KMS-11 (cell line): Measurements from ENCODE around the gene CTSZ.

Source experiments
- H2AFZ ChIP-seq: fragments of 200-600 bp; sonication (generic); 2 replicates; pipeline ENCODE4 v1.6.1; 2016; ENCODE audit warnings: antibody characterized with exemption, mixed run types, low read depth
- H3K27ac ChIP-seq: fragments of 200-600 bp; sonication (generic); 2 replicates; pipeline ENCODE4 v1.6.1; 2016; ENCODE audit warnings: mild to moderate bottlenecking, mixed run types
- H3K27me3 ChIP-seq: fragments of 200-600 bp; sonication (generic); 2 replicates; pipeline ENCODE4 v1.6.1; 2017; ENCODE audit warnings: mild to moderate bottlenecking, low read depth, mixed run types, moderate library complexity; ENCODE audit not compliant: insufficient read depth
- H3K36me3 ChIP-seq: fragments of 200-600 bp; sonication (generic); 2 replicates; pipeline ENCODE4 v1.6.1; 2017; ENCODE audit warnings: mild to moderate bottlenecking, mixed run types; ENCODE audit not compliant: insufficient read depth
- H3K4me1 ChIP-seq: fragments of 200-600 bp; sonication (generic); 2 replicates; pipeline ENCODE4 v1.6.1; 2016; ENCODE audit warnings: mild to moderate bottlenecking, low read depth, mixed run types; ENCODE audit not compliant: poor library complexity, severe bottlenecking
- H3K4me2 ChIP-seq: fragments of 200-600 bp; sonication (generic); 2 replicates; pipeline ENCODE4 v1.7.0; 2016; ENCODE audit warnings: mild to moderate bottlenecking, mixed run types
- H3K4me3 ChIP-seq: fragments of 200-600 bp; sonication (generic); IDR thresholded peaks from 2 replicates; pipeline ENCODE4 v1.6.1; 2017; ENCODE audit warnings: low read depth, low read length, mixed read lengths; ENCODE audit not compliant: insufficient read depth
- H3K79me2 ChIP-seq: fragments of 200-600 bp; sonication (generic); 2 replicates; pipeline ENCODE4 v1.6.1; 2016; ENCODE audit warnings: low read depth, mixed run types; ENCODE audit not compliant: insufficient read depth
- H3K9ac ChIP-seq: fragments of 200-600 bp; sonication (generic); 2 replicates; pipeline ENCODE4 v1.6.1; 2016; ENCODE audit warnings: mild to moderate bottlenecking, mixed run types
- H4K20me1 ChIP-seq: fragments of 200-600 bp; sonication (generic); 2 replicates; pipeline ENCODE4 v1.6.1; 2016; ENCODE audit warnings: mild to moderate bottlenecking, mixed run types; ENCODE audit not compliant: insufficient read depth
- TF ChIP-seq, protein P1 (sequence below): fragments of 200-600 bp; sonication (generic); conservative IDR thresholded peaks from 2 replicates; pipeline ENCODE4 v1.6.1; 2017; ENCODE audit warnings: low read depth, mild to moderate bottlenecking, antibody characterized with exemption, low read length, moderate library complexity, mixed read lengths

Gene CTSZ

DNA sequence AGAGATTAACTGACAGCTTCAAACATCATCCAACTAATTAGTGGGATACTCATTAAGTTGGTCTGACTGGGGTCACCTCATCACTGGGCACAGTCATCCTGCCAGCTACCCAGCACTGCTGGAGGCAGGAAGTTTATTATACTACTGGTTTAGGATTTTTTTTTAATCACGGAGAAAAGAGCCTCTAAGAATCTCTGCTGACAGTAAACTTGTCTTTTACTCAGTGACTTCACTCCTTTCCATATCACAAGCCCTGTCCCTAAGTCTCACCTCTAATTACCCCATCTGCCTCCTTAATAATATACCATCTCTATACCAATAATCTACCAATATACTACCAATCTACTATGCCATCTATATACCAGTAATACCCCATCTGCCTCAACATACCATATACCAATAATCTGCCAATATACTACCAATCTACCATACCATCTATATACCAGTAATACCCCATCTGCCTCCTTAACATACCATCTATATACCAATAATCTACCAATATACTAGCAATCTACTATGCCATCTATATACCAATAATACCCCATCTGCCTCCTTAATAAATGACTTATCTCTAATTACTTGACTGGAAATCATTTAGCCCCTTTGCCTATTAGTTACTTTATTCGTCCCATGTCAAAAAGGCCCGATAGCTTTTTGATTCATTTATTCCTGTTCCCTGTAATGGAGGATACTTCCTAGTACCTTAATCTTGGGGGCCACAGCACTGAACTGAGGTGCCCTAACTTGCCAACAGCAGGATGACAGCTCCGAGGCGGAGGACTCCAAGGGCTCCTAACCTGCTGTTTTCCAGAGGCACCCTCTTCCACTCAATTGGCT lies 20.1 kb upstream of the CTSZ start:
- H3K79me2 ChIP-seq = peaks cover 64% of the 10 kb centered on the region
- no peak overlapping the region for H3K4me3 ChIP-seq
- H3K36me3 ChIP-seq = peaks cover 17% of the 10 kb centered on the region; the same call in 1 of the 2 replicates
- no peak overlapping the region for H3K4me2 ChIP-seq
- H3K27me3 ChIP-seq = no peaks in the 10 kb centered on the region
- H3K27ac ChIP-seq = no peak overlapping the region
- H2AFZ ChIP-seq = no peak overlapping the region
- TF ChIP-seq, protein P1, sequence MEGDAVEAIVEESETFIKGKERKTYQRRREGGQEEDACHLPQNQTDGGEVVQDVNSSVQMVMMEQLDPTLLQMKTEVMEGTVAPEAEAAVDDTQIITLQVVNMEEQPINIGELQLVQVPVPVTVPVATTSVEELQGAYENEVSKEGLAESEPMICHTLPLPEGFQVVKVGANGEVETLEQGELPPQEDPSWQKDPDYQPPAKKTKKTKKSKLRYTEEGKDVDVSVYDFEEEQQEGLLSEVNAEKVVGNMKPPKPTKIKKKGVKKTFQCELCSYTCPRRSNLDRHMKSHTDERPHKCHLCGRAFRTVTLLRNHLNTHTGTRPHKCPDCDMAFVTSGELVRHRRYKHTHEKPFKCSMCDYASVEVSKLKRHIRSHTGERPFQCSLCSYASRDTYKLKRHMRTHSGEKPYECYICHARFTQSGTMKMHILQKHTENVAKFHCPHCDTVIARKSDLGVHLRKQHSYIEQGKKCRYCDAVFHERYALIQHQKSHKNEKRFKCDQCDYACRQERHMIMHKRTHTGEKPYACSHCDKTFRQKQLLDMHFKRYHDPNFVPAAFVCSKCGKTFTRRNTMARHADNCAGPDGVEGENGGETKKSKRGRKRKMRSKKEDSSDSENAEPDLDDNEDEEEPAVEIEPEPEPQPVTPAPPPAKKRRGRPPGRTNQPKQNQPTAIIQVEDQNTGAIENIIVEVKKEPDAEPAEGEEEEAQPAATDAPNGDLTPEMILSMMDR = no peak
- no peak overlapping the region for H3K9ac ChIP-seq
- no peaks in the 10 kb centered on the region for H4K20me1 ChIP-seq
- H3K4me1 ChIP-seq = peaks cover 40% of the 10 kb centered on the region

DNA sequence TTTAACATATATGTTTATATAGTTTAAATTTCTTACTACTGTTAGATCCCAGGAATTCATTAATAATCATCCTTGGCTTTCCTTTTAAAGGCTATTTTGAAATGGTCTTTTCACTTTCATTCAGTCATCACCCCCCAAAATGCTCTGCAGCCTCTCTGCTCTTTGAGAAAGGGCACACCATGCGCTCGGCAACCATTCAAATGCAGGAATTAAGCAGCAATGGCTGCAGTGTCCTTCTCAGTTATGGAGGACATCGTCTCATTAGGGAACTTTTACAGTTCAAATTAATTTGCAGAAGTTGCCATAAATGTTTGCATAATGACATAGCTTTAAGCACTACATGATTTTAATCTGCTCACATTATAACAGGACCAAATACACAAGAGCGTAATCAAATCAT lies 18.5 kb upstream of the CTSZ start:
- H3K9ac ChIP-seq = no peak overlapping the region
- no peaks in the 10 kb centered on the region for H4K20me1 ChIP-seq
- H3K4me1 ChIP-seq = peaks cover 32% of the 10 kb centered on the region
- TF ChIP-seq, protein P1 = no peak
- H3K36me3 ChIP-seq = peaks cover 17% of the 10 kb centered on the region; the same call in 1 of the 2 replicates
- H3K4me2 ChIP-seq = no peak overlapping the region
- H3K27ac ChIP-seq = no peak overlapping the region
- H2AFZ ChIP-seq = no peak overlapping the region
- no peaks in the 10 kb centered on the region for H3K27me3 ChIP-seq
- peaks cover 49% of the 10 kb centered on the region for H3K79me2 ChIP-seq
- H3K4me3 ChIP-seq = no peak overlapping the region

- TF ChIP-seq, protein P1 = no peak
- Histone ChIP-seq H2AFZ (no peak overlapping the region), H3K4me2 (no peak overlapping the region), H3K4me3 (no peak overlapping the region), H3K79me2 (peaks cover 44% of the 10 kb centered on the region), H3K9ac (no peak overlapping the region), H3K27me3 (no peaks in the 10 kb centered on the region), H4K20me1 (no peaks in the 10 kb centered on the region), H3K4me1 (peaks cover 28% of the 10 kb centered on the region), H3K36me3 (peaks cover 14% of the 10 kb centered on the region; the same call in 1 of the 2 replicates), H3K27ac (no peak overlapping the region)
Observed at GRCh38 chr20:59025086-59025485, 18.0 kb upstream of the CTSZ start.

DNA sequence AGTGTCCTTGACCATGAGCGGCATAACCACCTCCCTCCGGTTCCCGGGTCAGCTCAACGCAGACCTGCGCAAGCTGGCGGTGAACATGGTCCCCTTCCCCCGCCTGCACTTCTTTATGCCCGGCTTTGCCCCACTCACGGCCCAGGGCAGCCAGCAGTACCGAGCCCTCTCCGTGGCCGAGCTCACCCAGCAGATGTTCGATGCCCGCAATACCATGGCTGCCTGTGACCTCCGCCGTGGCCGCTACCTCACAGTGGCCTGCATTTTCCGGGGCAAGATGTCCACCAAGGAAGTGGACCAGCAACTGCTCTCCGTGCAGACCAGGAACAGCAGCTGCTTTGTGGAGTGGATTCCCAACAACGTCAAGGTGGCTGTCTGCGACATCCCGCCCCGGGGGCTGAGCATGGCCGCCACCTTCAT lies 17.1 kb upstream of the CTSZ start:
- H3K9ac ChIP-seq = no peak overlapping the region
- peaks cover 11% of the 10 kb centered on the region; the same call in 1 of the 2 replicates for H3K36me3 ChIP-seq
- H4K20me1 ChIP-seq = no peaks in the 10 kb centered on the region
- no peak overlapping the region for H3K4me3 ChIP-seq
- H3K27me3 ChIP-seq = no peaks in the 10 kb centered on the region
- TF ChIP-seq, protein P1 = no peak
- H3K79me2 ChIP-seq = peaks cover 35% of the 10 kb centered on the region
- H3K4me2 ChIP-seq = no peak overlapping the region
- H3K27ac ChIP-seq = no peak overlapping the region
- peaks cover 18% of the 10 kb centered on the region for H3K4me1 ChIP-seq
- H2AFZ ChIP-seq = no peak overlapping the region
